ENCODE data around the gene TNFRSF12A.

DNA sequence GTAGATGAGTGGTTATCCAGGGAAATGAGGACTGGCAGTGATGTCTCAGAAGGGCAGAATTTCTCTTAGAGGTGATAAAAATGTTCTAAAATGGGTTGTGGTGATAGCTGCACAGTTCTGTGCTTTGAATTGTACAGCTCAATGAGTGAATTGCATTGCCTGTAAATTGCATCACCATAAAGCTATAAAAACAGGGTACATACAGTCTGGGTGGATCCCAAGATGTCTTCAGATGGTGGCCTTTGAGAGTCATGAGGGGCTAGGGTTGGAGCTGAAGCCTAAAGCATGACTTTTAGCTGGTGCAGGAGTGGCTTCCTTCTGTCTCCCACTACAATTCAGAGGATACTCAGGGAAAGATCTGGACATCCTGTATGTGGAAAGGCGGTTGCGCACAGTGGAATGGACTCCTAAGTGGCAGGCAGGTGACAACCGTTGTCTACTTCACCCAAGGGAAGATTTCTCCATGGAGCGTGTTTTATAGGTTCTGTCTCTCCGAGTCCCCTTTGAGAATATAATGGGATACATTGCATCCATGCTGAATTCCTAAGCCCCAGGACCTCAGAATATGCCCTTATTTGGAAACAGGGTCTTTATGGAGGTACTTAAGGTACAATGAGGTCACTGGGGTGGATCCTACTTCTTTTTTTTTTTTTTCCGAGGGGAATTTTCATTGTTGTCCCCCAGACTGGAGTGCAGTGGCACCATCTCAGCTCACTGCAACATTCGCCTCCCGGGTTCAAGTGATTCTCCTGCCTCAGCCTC, 43.6 kb downstream of the TNFRSF12A start:
- no peak for TF ChIP-seq EP300 (IDR thresholded peaks at IDR 0.05)
- TF ChIP-seq, protein P1, sequence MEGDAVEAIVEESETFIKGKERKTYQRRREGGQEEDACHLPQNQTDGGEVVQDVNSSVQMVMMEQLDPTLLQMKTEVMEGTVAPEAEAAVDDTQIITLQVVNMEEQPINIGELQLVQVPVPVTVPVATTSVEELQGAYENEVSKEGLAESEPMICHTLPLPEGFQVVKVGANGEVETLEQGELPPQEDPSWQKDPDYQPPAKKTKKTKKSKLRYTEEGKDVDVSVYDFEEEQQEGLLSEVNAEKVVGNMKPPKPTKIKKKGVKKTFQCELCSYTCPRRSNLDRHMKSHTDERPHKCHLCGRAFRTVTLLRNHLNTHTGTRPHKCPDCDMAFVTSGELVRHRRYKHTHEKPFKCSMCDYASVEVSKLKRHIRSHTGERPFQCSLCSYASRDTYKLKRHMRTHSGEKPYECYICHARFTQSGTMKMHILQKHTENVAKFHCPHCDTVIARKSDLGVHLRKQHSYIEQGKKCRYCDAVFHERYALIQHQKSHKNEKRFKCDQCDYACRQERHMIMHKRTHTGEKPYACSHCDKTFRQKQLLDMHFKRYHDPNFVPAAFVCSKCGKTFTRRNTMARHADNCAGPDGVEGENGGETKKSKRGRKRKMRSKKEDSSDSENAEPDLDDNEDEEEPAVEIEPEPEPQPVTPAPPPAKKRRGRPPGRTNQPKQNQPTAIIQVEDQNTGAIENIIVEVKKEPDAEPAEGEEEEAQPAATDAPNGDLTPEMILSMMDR (IDR thresholded peaks at IDR 0.05) = no peak
- TF ChIP-seq POLR2AphosphoS5 (IDR thresholded peaks at IDR 0.05) = no peak

Data from esophagus muscularis mucosa (tissue), 4 donors.